ENCODE results near the gene MCTP2.

The MCTP2 gene

DNA sequence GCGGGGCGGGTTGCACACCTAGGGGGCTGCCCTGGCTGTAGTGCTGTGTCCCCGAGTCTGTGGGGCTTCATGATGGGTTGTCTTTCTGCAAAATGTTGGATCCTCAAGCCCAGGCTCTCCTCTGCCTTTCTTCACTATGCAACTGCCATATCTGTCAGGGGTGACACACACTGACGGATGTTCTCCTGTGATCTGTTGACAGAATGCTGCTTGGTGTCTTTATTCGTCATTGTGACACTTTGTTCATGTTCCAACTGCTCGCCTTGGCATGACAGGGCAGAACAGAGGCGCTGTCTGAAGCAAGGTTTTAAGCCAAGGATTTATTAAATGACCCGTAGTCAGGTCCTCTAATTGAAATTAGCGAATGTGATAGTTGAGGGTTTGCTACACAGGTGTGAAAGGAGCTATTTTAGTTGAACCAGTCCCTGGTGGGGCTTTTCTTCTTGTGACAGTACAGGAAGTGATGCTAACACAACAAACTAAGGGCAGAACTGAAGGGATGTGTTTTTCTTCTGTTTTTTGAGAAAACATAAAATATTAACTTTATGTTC, 173.4 kb downstream of the MCTP2 start:
- DNase-seq = no peak

DNA sequence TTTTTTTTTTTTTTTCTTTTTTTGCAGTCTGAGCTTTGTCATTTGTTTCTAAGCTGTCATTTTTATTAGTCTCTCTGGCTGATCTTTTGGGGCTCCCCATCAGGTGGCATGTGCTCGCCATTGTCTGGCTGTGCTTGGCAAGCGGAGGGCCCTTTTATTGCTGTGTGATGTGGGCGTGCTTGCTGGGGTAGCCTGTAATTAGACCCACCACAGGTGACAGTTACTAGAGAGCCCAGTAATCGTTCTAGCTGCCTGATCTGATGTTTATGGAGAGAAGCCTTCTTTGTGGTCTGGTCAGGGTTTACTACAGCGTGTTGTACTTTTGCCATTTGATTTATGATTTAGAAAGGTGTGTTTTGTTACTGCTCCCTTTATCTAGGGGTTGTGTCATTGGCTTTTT, 179.9 kb downstream of the MCTP2 start:
- no peak for DNase-seq

GRCh38 chr15:94411846-94412245, 180.5 kb downstream of the MCTP2 start:
- no peak for DNase-seq

- no peak for DNase-seq
These were observed 181.8 kb downstream of the MCTP2 start for GRCh38 chr15:94412979-94413746.

- DNase-seq = no peak
These were observed 183.6 kb downstream of the MCTP2 start for GRCh38 chr15:94414916-94415315.

DNA sequence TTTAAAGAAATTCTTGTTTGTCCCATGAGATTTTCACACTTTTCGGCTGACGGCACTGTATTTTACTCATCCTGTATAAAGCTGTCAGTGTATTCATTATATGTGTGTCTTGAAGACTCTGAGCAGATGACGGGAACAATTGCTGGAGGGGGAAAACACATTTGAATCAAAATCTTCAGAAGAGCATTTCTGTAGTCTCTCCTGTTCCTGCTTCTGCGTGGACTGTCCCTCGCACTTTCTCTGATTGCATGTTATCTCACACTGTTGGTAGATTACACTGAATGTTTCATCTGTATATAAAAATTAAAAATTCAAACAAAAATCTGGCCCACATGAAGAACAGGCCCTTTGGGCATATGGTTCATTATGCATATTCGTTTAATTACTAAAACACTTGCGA, 184.9 kb downstream of the MCTP2 start:
- no peak for DNase-seq

GRCh38 chr15:94416820-94417219, 185.5 kb downstream of the MCTP2 start:
- no peak for DNase-seq

GRCh38 chr15:94417501-94418293, 186.3 kb downstream of the MCTP2 start:
- no peak for DNase-seq

- DNase-seq = no peak
These were observed 190.3 kb downstream of the MCTP2 start for GRCh38 chr15:94421706-94422105.

DNA sequence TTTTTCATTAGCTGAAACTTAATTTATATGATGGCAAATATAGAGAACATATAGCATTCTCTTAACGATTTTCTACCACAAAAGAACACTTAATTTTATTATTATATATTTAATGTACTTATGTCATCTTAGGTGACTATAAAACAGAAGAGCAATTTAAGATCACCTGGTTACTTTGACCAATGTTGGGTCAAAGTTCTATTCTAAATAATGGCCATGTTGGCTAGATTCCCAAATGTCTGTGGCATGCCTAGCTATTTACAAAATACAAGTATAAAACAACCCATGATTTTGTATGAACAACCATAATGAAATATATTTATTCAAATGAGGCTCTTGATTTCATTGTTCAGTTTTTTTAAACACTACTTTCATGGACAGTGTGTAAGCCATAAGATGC, 200.9 kb downstream of the MCTP2 start:
- no peak for DNase-seq

DNA sequence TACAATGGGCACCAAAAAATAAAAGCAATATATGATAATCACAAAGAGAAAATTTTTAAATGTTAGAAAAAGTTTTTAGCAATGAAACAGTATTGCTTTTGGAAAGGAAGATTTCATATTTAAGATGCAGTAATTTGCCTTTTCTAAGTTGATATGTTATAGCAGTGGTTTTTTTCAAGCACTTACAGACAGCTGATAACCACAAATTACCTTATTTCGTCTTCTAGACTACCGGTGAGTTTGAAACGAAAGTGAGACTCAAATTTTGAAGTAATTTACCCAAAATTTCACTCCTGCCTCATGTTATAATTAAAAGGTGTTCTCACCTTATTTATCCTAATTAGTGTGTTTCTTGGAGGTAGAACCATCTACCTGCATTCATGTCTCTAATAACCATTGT, 207.8 kb downstream of the MCTP2 start:
- DNase-seq = no peak

- no peak for DNase-seq
These were observed 210.4 kb downstream of the MCTP2 start for GRCh38 chr15:94441760-94442159.

DNA sequence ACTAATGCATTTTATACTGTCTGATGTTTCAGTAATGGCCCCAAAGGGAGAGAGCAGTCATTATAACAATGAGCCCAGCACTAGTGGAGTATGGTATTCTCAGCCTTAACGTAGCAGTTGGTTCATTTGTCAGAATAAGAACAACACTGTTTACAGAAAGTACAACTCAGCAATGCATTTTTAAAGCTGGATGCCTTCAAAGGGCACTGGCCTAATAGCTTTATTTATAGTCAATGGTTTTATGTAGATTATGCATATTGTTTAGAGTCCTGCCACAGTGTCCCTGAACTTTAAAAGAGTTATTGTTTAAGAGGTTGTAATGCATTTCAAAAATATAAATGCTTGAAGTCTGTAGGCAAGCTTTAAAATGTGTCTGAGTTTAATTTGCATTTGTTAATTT, 211.1 kb downstream of the MCTP2 start:
- DNase-seq = no peak

DNA sequence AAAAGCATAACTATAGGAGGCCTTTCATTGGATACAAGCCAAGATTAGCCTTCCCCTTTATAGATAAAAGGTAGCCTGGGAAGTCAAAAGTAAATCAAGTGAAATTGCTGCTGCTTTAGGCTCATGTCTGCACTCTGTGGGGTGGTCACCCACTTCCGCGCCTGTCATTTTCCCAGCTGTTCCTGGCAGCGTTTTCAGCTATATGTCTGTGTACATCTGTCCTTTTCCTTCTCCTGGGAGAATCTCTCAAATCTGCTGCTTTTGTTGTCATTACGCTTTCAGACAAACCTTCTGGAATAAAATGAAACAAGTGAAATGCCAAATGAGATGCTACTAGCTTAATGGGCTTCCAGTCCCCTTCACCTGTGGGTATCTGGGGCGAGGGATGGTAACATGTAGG, 211.8 kb downstream of the MCTP2 start:
- no peak for DNase-seq

GRCh38 chr15:94445566-94446160, 214.3 kb downstream of the MCTP2 start:
- DNase-seq = no peak

GRCh38 chr15:94446441-94446840, 215.1 kb downstream of the MCTP2 start:
- DNase-seq = no peak

- no peak for DNase-seq
These were observed 220.1 kb downstream of the MCTP2 start for GRCh38 chr15:94451466-94451865.

DNA sequence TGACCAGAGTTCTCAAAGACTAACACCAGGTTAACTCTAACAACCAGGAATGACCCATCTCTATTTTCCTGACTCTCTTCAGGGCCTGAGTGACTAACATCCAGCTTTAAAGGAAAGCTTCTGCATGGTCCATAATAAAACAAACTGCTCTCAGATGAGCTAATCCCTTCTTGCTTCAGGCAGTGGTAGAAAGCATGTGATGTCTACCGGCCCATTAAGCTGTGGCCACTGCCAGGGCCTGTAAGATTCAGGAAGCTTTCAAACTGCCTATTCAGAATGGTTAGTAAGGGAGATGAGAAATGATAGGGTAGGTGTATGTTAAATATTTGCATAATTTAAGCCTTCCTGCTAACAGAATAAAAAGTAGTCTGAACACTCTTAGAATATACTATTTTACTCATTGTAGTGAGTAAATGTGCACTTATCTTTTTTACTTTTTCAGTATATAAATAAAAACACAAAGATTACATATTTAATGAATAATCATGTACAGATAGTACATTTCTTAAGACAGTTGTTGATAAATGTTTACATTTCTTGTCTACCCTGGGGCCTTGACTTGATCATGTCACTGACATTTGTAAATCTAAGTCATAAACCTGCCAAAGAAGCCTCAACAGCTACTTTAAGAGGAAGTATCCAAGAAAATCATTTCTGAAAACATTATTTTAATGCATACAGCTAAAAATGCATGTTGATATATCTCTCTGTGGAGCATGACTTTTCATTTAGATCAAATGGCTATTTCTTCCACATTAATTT, 222.0 kb downstream of the MCTP2 start:
- no peak for DNase-seq

GRCh38 chr15:94455297-94455696, 223.9 kb downstream of the MCTP2 start:
- DNase-seq = no peak

- DNase-seq = no peak
These were observed 224.9 kb downstream of the MCTP2 start for GRCh38 chr15:94456226-94456625.

- DNase-seq = no peak
These were observed 226.3 kb downstream of the MCTP2 start for GRCh38 chr15:94457661-94458060.

GRCh38 chr15:94460624-94461023, 229.3 kb downstream of the MCTP2 start:
- DNase-seq = no peak

- DNase-seq = no peak
These were observed 235.7 kb downstream of the MCTP2 start for GRCh38 chr15:94467034-94467433.

Data from CD4-positive, alpha-beta T cell treated with Interleukin-15 for 1 hour (primary cell).